ENCODE data around the gene RDH11.

Gene RDH11

DNA sequence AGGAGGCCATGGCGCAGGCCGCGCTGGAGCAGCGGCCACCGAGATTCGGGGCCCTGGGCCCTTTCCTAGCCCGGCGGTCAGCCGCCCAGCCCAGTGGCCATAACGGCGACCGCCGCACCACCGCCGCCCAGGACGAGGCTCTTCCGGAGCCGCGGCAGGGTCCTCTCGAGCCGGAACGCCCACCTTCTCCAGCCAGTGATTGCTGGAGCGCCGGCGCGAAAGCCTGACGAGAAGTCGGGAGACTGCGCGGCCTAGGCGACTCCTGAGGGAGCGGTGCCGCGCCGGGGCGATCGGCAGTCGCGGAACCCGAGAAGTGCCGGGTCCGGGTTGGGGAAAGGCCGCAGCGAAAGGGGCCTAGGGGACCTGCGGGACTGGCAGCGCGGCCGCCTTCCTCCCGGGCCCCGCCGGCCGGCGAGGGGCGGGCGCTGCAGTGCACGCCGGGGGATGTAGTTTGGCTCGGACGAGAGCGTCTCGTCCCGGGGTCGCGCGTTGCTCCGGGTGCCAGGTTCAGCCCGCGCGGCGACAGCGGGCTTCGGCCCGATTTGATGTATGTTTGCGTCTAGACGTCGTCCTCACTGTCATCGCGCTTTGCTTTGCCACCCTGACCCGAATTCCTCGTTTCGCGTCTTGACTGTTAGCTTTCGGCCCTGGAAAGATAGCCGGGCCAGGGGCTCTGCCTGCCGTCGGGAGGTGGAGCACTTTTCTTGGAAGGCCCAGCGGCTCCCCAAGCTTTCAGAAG lies 20.9 kb downstream of the RDH11 start, which contains the start of gene VTI1B (continued):
- TF ChIP-seq, protein P1, sequence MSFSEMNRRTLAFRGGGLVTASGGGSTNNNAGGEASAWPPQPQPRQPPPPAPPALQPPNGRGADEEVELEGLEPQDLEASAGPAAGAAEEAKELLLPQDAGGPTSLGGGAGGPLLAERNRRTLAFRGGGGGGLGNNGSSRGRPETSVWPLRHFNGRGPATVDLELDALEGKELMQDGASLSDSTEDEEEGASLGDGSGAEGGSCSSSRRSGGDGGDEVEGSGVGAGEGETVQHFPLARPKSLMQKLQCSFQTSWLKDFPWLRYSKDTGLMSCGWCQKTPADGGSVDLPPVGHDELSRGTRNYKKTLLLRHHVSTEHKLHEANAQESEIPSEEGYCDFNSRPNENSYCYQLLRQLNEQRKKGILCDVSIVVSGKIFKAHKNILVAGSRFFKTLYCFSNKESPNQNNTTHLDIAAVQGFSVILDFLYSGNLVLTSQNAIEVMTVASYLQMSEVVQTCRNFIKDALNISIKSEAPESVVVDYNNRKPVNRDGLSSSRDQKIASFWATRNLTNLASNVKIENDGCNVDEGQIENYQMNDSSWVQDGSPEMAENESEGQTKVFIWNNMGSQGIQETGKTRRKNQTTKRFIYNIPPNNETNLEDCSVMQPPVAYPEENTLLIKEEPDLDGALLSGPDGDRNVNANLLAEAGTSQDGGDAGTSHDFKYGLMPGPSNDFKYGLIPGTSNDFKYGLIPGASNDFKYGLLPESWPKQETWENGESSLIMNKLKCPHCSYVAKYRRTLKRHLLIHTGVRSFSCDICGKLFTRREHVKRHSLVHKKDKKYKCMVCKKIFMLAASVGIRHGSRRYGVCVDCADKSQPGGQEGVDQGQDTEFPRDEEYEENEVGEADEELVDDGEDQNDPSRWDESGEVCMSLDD (tag by site-specific recombination; IDR thresholded peaks at IDR 0.05), result no peak
- TF ChIP-seq ZNF629 (tag by site-specific recombination; IDR thresholded peaks at IDR 0.05) (no peak), ZNF426 (tag by site-specific recombination; IDR thresholded peaks at IDR 0.05) (no peak), GLIS1 (tag by site-specific recombination; IDR thresholded peaks at IDR 0.05) (no peak), ZNF768 (tag by site-specific recombination; IDR thresholded peaks at IDR 0.05) (no peak), ZNF530 (tag by site-specific recombination; IDR thresholded peaks at IDR 0.05; ENCODE audit: low read depth) (no peak), ZNF155 (tag by site-specific recombination; IDR thresholded peaks at IDR 0.05) (no peak), ZFHX2 (tag by site-specific recombination; conservative IDR thresholded peaks at IDR 0.05) (peak; percentile 94), ZNF324 (tag by site-specific recombination; IDR thresholded peaks at IDR 0.05) (peak; percentile 45; the same call in 1 of the 2 replicates), ZNF677 (tag by site-specific recombination; IDR thresholded peaks at IDR 0.05) (0 out of 2 replicates have a peak, but pooled peaks have one; percentile 26), SP3 (tag by site-specific recombination; IDR thresholded peaks at IDR 0.05) (peak; percentile 94), ZNF529 (tag by site-specific recombination; IDR thresholded peaks at IDR 0.05; ENCODE audit: insufficient replicate concordance) (no peak), EGR2 (tag by site-specific recombination; IDR thresholded peaks at IDR 0.05; ENCODE audit: low read depth) (peak; percentile 64; the same call in 1 of the 2 replicates), KLF7 (tag by site-specific recombination; IDR thresholded peaks at IDR 0.05; ENCODE audit: borderline replicate concordance) (no peak), ZNF302 (tag by site-specific recombination; IDR thresholded peaks at IDR 0.05; ENCODE audit: low read depth) (no peak), YY2 (tag by site-specific recombination; IDR thresholded peaks at IDR 0.05) (peak; percentile 74; the same call in 1 of the 2 replicates), ZNF473 (tag by site-specific recombination; IDR thresholded peaks at IDR 0.05) (no peak), HOXD13 (CRISPR knock-in tag; IDR thresholded peaks at IDR 0.05; ENCODE audit: borderline replicate concordance) (no peak), KLF8 (tag by site-specific recombination; IDR thresholded peaks at IDR 0.05) (peak; percentile 94), ZNF501 (tag by site-specific recombination; IDR thresholded peaks at IDR 0.05) (peak; percentile 35; the same call in 1 of the 2 replicates)
- TF ChIP-seq, protein P2, sequence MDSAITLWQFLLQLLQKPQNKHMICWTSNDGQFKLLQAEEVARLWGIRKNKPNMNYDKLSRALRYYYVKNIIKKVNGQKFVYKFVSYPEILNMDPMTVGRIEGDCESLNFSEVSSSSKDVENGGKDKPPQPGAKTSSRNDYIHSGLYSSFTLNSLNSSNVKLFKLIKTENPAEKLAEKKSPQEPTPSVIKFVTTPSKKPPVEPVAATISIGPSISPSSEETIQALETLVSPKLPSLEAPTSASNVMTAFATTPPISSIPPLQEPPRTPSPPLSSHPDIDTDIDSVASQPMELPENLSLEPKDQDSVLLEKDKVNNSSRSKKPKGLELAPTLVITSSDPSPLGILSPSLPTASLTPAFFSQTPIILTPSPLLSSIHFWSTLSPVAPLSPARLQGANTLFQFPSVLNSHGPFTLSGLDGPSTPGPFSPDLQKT (IDR thresholded peaks at IDR 0.05; ENCODE audit: borderline replicate concordance, low read depth, low read length), result no peak; the same call in 1 of the 2 replicates
- TF ChIP-seq, protein P3, sequence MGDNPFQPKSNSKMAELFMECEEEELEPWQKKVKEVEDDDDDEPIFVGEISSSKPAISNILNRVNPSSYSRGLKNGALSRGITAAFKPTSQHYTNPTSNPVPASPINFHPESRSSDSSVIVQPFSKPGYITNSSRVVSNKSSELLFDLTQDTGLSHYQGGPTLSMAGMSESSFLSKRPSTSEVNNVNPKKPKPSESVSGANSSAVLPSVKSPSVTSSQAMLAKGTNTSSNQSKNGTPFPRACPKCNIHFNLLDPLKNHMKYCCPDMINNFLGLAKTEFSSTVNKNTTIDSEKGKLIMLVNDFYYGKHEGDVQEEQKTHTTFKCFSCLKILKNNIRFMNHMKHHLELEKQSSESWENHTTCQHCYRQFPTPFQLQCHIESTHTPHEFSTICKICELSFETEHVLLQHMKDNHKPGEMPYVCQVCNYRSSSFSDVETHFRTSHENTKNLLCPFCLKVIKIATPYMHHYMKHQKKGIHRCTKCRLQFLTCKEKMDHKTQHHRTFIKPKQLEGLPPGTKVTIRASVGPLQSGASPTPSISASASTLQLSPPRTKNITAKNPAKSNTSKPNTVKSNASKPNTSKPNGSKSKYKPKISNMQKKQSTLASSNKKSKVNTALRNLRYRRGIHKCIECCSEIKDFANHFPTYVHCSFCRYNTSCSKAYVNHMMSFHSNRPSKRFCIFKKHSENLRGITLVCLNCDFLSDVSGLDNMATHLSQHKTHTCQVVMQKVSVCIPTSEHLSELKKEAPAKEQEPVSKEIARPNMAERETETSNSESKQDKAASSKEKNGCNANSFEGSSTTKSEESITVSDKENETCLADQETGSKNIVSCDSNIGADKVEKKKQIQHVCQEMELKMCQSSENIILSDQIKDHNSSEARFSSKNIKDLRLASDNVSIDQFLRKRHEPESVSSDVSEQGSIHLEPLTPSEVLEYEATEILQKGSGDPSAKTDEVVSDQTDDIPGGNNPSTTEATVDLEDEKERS (tag by site-specific recombination; IDR thresholded peaks at IDR 0.05), result no peak
- TF ChIP-seq, protein P4, sequence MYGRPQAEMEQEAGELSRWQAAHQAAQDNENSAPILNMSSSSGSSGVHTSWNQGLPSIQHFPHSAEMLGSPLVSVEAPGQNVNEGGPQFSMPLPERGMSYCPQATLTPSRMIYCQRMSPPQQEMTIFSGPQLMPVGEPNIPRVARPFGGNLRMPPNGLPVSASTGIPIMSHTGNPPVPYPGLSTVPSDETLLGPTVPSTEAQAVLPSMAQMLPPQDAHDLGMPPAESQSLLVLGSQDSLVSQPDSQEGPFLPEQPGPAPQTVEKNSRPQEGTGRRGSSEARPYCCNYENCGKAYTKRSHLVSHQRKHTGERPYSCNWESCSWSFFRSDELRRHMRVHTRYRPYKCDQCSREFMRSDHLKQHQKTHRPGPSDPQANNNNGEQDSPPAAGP (tag by site-specific recombination; IDR thresholded peaks at IDR 0.05), result no peak
- TF ChIP-seq, protein P5, sequence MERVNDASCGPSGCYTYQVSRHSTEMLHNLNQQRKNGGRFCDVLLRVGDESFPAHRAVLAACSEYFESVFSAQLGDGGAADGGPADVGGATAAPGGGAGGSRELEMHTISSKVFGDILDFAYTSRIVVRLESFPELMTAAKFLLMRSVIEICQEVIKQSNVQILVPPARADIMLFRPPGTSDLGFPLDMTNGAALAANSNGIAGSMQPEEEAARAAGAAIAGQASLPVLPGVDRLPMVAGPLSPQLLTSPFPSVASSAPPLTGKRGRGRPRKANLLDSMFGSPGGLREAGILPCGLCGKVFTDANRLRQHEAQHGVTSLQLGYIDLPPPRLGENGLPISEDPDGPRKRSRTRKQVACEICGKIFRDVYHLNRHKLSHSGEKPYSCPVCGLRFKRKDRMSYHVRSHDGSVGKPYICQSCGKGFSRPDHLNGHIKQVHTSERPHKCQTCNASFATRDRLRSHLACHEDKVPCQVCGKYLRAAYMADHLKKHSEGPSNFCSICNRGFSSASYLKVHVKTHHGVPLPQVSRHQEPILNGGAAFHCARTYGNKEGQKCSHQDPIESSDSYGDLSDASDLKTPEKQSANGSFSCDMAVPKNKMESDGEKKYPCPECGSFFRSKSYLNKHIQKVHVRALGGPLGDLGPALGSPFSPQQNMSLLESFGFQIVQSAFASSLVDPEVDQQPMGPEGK (tag by site-specific recombination; IDR thresholded peaks at IDR 0.05), result 0 out of 2 replicates have a peak, but pooled peaks have one; percentile 22
- TF ChIP-seq, protein P6, sequence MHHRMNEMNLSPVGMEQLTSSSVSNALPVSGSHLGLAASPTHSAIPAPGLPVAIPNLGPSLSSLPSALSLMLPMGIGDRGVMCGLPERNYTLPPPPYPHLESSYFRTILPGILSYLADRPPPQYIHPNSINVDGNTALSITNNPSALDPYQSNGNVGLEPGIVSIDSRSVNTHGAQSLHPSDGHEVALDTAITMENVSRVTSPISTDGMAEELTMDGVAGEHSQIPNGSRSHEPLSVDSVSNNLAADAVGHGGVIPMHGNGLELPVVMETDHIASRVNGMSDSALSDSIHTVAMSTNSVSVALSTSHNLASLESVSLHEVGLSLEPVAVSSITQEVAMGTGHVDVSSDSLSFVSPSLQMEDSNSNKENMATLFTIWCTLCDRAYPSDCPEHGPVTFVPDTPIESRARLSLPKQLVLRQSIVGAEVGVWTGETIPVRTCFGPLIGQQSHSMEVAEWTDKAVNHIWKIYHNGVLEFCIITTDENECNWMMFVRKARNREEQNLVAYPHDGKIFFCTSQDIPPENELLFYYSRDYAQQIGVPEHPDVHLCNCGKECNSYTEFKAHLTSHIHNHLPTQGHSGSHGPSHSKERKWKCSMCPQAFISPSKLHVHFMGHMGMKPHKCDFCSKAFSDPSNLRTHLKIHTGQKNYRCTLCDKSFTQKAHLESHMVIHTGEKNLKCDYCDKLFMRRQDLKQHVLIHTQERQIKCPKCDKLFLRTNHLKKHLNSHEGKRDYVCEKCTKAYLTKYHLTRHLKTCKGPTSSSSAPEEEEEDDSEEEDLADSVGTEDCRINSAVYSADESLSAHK (tag by site-specific recombination; IDR thresholded peaks at IDR 0.05), result no peak

Measured in HEK293 (cell line).